Panc1 (cell line): ENCODE measurements around the gene MGAT1. TPM values are rescaled to one million over a fixed set of nuclear protein-coding genes. Genes with fewer than 3 reads are reported as not detected.

Experiments used
- ATAC-seq: fragments of 200-7000 bp; cut with Tn5 transposase; 2 replicates; pipeline ENCODE4 v1.9.1; 2020; ENCODE audit warnings: mild to moderate bottlenecking, moderate library complexity
- BruUV-seq: library from RNA; stranded (reverse); fragments of 400-500 nt; replicated peaks from 2 replicates; lab custom pipeline; 2021; lab: Mats Ljungman, UMichigan
- CTCF ChIA-PET: fragments of 300-600 bp; sonication (Branson Sonifier 250); formaldehyde crosslinking; loops from one replicate; lab custom pipeline; 2022; ENCODE audit warnings: antibody characterized with exemption; lab: Charles Lee
- POLR2A ChIA-PET: fragments of 300-600 bp; sonication (Branson Sonifier 250); formaldehyde crosslinking; loops from one replicate; lab custom pipeline; 2022; ENCODE audit warnings: antibody characterized with exemption; lab: Charles Lee
- DNase-seq: peaks from one replicate; pipeline ENCODE4 v3.0.0-alpha.2; 2010; ENCODE audit warnings: low read depth, low spot score
- H3K27ac ChIP-seq: 2 replicates; pipeline ENCODE4 v1.5.1; 2011; ENCODE audit warnings: mild to moderate bottlenecking, low read length, inconsistent platforms
- H3K27me3 ChIP-seq: fragments of 200-500 bp; sonication (Bioruptor generic); 2 replicates; pipeline ENCODE4 v1.6.0; 2014; ENCODE audit warnings: low read length, inconsistent platforms; ENCODE audit not compliant: control insufficient read depth, insufficient read depth
- H3K36me3 ChIP-seq: fragments of 200-500 bp; sonication (Bioruptor generic); 2 replicates; pipeline ENCODE4 v1.5.1; 2014; ENCODE audit warnings: inconsistent platforms, mild to moderate bottlenecking, low read length, moderate library complexity; ENCODE audit not compliant: control insufficient read depth, insufficient read depth
- H3K4me1 ChIP-seq: 2 replicates; pipeline ENCODE4 v1.5.1; 2011; ENCODE audit warnings: inconsistent platforms, mild to moderate bottlenecking, low read length, moderate library complexity; ENCODE audit not compliant: control insufficient read depth, insufficient read depth
- H3K4me3 ChIP-seq, 2 experiments: 2 replicates each; pipeline ENCODE4 v1.5.1; 2011 to 2012; ENCODE audit warnings: low read depth in 2 of 2, low read length in 2 of 2, mild to moderate bottlenecking in 2 of 2, inconsistent platforms in 1 of 2, moderate library complexity in 1 of 2
- H3K9me3 ChIP-seq: fragments of 200-500 bp; sonication (Bioruptor generic); 2 replicates; pipeline ENCODE4 v1.5.1; 2014; ENCODE audit warnings: low read depth, mild to moderate bottlenecking, inconsistent platforms, low read length, moderate library complexity; ENCODE audit not compliant: control insufficient read depth, insufficient read depth
- POLR2AphosphoS5 ChIP-seq: IDR thresholded peaks from 2 replicates; pipeline ENCODE4 v1.6.1; 2012; ENCODE audit warnings: mild to moderate bottlenecking, low read depth, low read length, moderate library complexity
- SIN3A ChIP-seq: IDR thresholded peaks from 2 replicates; pipeline ENCODE4 v1.6.1; 2012; ENCODE audit warnings: low read depth, mild to moderate bottlenecking, low read length, moderate library complexity, borderline replicate concordance; ENCODE audit not compliant: insufficient read depth
- TCF7L2 ChIP-seq: IDR thresholded peaks from 2 replicates; pipeline ENCODE4 v1.6.1; 2011; ENCODE audit warnings: mild to moderate bottlenecking, low read depth, low read length, inconsistent platforms
- in situ Hi-C: cut with HindIII; loops from 2 replicates; pipeline ENCODE4 v1.10.0; 2016; ENCODE audit warnings: low sequenced_read_pairs, low pct_unique_long_range_greater_than_20kb
- intact Hi-C: fragments of 100-400 bp; cut with micrococcal nuclease; formaldehyde crosslinking; loops from one replicate; pipeline ENCODE4 v1.10.0; 2022; ENCODE audit not compliant: unreplicated experiment
- total RNA-seq: library from RNA; stranded (reverse); gene quantifications from one replicate; pipeline ENCODE4 v1.2.1, GENCODE V29; 2021; ENCODE audit not compliant: unreplicated experiment
- TF ChIP-seq, protein P1 (sequence below), 2 experiments: IDR thresholded peaks; 2 replicates each; pipeline ENCODE4 v1.6.1; 2011 to 2012; ENCODE audit warnings: low read depth in 2 of 2, control low read depth in 1 of 2, low read length in 1 of 2, mild to moderate bottlenecking in 1 of 2, moderate library complexity in 1 of 2; ENCODE audit not compliant: insufficient read depth in 1 of 2
- TF ChIP-seq, protein P2 (sequence below): fragments of 450-650 bp; IDR thresholded peaks from 2 replicates; pipeline ENCODE4 v1.5.1; 2017; ENCODE audit warnings: mild to moderate bottlenecking

The MGAT1 gene
- total RNA-seq, 1 experiment from 2014 or later = 113 TPM

DNA sequence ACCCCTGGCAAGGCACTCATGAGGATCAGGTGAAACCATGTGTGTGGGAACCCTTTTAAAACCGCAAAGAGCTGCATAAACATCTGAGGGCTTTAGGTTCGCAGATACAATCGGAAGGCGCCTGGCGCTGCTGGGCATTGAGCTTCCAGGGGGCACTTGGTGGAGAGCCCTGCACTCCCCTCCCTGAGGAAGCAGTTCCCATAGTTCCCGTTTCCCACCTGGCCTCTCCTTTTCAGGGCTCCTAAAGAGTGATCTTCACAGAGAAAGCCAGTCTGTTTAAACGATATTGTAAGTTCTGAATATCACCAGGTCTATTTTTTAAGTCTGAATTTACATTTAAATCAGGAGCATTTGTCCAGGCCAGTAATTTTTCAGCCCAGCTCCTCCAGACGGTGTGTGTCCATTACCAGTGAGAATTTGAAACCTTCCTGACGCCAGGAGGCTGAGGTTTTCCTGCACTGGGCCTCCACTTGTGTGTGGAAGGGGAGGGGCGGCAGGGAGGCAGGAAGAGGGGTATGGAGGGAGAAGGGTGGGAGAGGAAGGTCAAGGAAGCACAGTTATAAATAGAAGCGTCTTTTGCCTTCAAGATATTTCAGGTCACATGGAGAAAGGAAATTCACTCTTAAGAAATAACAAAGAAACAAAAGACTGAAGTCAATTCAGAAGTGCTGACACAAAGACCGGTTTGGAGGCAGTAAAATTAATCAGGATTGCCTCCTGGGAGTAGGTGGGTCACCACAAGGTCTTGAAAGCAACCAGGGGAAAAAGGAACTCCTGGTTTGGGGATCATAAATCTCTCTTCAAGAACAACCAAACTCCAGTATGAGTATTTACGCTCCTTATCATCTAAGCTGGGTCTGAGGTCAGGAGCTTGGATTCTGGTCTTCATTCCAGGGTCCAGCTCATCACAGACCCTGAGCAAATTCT lies 14.3 kb upstream of the MGAT1 start:
- in situ Hi-C loops = no loop called here
- Histone ChIP-seq H3K27me3 (no peaks in the 10 kb centered on the region), H3K27ac (peak overlapping the region; percentile 19; the same call in 1 of the 2 replicates), H3K36me3 (no peaks in the 10 kb centered on the region), H3K9me3 (no peaks in the 10 kb centered on the region), H3K4me1 (peaks cover 16% of the 10 kb centered on the region), H3K4me3 (no peak overlapping the region)
- ChIA-PET CTCF (interaction anchor here (0.5 kb wide), 1 partner anchor 726 kb away, joined by 5 read pairs; no protein-coding TSS in a partner anchor), POLR2A (no interaction called here)
- intact Hi-C loops = no loop called here
- DNase-seq (no peak), ATAC-seq (no peak)
- BruUV-seq = no TSS peak
- TF ChIP-seq, protein P1, sequence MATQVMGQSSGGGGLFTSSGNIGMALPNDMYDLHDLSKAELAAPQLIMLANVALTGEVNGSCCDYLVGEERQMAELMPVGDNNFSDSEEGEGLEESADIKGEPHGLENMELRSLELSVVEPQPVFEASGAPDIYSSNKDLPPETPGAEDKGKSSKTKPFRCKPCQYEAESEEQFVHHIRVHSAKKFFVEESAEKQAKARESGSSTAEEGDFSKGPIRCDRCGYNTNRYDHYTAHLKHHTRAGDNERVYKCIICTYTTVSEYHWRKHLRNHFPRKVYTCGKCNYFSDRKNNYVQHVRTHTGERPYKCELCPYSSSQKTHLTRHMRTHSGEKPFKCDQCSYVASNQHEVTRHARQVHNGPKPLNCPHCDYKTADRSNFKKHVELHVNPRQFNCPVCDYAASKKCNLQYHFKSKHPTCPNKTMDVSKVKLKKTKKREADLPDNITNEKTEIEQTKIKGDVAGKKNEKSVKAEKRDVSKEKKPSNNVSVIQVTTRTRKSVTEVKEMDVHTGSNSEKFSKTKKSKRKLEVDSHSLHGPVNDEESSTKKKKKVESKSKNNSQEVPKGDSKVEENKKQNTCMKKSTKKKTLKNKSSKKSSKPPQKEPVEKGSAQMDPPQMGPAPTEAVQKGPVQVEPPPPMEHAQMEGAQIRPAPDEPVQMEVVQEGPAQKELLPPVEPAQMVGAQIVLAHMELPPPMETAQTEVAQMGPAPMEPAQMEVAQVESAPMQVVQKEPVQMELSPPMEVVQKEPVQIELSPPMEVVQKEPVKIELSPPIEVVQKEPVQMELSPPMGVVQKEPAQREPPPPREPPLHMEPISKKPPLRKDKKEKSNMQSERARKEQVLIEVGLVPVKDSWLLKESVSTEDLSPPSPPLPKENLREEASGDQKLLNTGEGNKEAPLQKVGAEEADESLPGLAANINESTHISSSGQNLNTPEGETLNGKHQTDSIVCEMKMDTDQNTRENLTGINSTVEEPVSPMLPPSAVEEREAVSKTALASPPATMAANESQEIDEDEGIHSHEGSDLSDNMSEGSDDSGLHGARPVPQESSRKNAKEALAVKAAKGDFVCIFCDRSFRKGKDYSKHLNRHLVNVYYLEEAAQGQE (IDR thresholded peaks at IDR 0.05; ENCODE audit: insufficient read depth in 1 of 2, low read depth in 2 of 2, low read length in 1 of 2) = no peak
- TF ChIP-seq SIN3A = no peak
- no peak for TF ChIP-seq POLR2AphosphoS5
- TF ChIP-seq TCF7L2 = no peak
- TF ChIP-seq, protein P2, sequence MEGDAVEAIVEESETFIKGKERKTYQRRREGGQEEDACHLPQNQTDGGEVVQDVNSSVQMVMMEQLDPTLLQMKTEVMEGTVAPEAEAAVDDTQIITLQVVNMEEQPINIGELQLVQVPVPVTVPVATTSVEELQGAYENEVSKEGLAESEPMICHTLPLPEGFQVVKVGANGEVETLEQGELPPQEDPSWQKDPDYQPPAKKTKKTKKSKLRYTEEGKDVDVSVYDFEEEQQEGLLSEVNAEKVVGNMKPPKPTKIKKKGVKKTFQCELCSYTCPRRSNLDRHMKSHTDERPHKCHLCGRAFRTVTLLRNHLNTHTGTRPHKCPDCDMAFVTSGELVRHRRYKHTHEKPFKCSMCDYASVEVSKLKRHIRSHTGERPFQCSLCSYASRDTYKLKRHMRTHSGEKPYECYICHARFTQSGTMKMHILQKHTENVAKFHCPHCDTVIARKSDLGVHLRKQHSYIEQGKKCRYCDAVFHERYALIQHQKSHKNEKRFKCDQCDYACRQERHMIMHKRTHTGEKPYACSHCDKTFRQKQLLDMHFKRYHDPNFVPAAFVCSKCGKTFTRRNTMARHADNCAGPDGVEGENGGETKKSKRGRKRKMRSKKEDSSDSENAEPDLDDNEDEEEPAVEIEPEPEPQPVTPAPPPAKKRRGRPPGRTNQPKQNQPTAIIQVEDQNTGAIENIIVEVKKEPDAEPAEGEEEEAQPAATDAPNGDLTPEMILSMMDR = no peak

DNA sequence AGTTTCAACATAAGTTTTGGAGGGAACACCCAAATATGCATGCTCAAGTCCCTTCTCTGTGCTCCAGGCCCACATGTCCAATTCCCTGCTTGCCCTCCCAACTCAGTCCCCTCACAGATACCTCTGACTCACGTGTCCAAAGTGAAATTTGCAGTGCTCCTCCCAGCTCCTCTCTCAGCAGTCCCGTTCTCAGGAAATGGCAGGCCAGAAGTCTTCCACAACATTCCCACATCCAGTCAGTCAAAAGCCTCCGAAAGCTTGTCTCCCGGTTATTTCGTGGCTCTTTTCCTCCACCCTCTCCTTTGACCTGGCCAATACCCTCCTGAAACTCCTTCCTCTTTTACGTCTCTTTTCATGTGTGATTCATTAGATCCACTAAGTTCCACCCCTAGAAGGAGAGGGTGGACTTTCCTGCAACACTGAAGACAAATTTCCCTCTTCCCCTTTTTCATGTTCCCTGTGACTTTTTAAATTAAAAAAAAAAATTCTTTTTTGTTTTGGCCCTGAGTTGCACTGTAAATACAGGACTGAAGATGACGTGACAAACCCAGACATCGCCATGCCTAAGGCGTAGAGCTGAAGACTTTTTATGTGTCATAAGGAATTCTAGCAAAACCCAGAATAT lies 12.8 kb upstream of the MGAT1 start:
- no peaks in the 10 kb centered on the region for H3K27me3 ChIP-seq
- H3K27ac ChIP-seq = no peak overlapping the region
- DNase-seq (no peak), ATAC-seq (no peak)
- intact Hi-C loops = no loop called here
- in situ Hi-C loops = no loop called here
- no peak overlapping the region for H3K4me3 ChIP-seq
- H3K4me1 ChIP-seq = peaks cover 24% of the 10 kb centered on the region
- no TSS peak for BruUV-seq
- ChIA-PET CTCF (no interaction called here), POLR2A (no interaction called here)
- no peaks in the 10 kb centered on the region for H3K9me3 ChIP-seq
- no peaks in the 10 kb centered on the region for H3K36me3 ChIP-seq
- TF ChIP-seq POLR2AphosphoS5 (no peak), TCF7L2 (no peak), SIN3A (no peak)
- TF ChIP-seq, protein P2 = no peak
- TF ChIP-seq, protein P1 (IDR thresholded peaks at IDR 0.05; ENCODE audit: insufficient read depth in 1 of 2, low read depth in 2 of 2, low read length in 1 of 2) = no peak
